Epidermal melanocyte (primary cell): ENCODE results near the gene PGA5.

Source experiments
- DNase-seq: peaks from one replicate; pipeline ENCODE4 v3.0.0; 2011; ENCODE audit warnings: low spot score; ENCODE audit not compliant: insufficient read length

The PGA5 gene

DNA sequence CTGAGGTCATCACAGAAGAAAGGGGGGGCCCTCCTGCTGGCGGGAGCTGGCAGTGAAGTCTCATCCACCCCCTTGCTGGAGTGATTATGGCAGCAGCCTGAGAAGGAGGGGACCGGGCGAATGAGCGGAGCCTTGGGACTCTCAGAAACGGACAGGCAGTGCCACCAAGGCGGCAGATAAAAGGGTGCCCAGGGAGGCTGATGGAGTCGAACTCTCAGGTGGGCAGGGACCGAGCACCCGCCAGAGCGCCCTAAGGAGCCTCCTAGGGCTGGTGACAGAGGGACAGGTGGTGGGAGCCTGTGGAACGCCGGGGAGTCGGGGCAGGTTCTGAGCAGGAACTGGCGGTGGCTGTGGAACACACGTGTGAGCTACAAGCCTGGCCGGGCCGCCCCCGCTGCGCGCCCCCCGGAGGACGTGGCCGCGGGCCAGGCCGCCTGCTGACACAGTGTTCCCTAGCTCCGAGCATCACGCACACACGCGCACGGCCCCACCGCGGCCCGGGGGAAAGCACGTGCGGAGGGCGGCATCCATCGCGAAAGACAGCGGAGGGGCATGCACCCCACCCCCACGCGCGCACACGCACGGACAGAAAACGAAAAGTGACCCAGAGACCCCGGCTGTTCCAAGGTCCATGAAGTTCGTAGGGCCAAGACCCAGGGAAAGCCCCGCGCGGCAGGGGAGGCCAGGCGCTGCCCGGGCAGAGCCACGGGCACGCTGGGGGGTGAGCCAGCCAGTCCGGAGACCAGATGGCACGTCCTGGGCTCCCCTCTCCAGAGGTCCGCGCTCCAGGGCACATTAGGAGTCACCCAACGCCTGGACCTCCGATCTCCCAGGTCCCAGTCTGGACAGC, 53.1 kb downstream of the PGA5 start:
- peak; percentile 52 for DNase-seq

DNA sequence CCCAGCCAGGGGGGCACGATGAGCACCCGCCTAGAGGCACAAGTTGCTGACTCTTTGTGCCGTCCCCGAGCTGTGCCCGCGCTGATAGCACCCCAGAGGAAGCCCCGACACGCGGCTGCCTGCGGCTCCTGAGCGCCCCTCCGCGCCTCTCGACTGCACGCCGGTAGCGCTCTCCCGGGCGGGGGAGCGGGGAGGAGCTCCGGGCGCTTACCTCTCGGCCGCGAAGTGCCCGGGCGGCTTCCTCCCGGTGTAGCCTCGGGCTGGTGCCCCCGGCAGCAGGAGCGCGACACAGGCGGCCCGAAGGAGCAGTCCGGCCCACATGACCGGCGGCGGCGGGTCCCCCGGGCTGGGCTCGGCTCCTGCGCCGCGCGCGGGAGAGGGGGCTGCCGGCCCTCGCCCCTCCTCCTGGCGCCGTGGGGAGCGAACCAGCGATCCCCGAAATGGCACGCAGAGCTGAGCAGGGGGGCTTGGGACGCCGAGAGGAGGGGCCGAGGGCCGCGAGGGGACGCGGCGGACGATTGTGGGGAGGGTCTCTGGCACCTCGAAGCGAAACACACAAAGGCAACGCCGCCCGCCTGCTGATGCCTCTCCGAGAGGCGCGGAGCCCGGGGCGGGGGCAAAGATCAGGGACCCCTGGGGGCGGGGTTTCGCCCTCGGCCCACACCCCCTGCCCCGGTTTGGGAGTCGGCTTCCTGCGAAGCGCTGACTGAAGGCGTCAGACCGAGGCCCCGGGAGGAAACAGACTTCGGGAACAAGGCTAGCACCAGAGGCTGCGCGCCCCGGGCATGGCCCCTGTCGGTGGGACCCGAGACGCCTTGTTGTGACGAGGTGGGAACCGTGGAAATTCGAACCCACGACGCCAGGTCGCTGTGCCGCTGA, 54.0 kb downstream of the PGA5 start, which contains the start of gene VWCE:
Gene VWCE, minus strand, starts transcription at position 600 of the 879 bp plus-strand sequence. Its CDS starts 279 bp downstream, at position 321.
- peak; percentile 30 for DNase-seq

DNA sequence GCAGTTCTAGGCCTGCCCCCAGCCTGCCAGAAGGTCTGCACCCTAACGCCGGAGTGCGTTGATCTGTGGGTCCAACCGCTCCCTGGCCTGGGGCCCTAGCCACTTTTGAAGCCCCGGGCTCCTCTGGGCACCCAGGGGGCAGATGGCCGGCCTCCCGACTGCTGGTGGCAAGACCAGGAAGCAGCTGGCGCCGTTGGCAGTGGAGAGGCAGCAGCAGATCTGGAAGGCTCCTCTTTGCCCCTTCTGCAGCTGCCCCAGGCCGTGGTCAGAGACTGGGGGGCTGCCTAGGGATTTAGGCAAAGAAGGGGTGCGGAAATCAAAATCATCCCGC, 54.6 kb downstream of the PGA5 start:
- no peak for DNase-seq

DNA sequence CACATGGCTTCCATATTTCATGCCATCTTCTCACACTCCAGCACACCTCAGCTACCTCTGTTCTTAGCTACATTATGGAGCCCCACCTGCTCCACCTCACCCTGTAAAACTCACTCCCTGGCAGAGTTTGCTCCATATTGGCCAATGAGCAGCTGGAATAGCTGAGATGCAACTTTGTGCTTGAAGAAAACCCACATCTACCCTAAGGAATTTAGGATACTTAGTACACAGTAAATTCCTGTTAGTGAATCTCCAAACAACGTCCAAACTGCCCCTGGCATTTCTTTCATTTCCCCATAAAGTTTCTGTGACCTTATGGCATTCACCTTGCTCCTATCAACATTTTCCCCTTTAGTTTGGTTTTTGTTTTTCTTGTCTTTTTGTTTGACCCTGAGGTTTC, 56.4 kb downstream of the PGA5 start:
- DNase-seq = peak; percentile 43

DNA sequence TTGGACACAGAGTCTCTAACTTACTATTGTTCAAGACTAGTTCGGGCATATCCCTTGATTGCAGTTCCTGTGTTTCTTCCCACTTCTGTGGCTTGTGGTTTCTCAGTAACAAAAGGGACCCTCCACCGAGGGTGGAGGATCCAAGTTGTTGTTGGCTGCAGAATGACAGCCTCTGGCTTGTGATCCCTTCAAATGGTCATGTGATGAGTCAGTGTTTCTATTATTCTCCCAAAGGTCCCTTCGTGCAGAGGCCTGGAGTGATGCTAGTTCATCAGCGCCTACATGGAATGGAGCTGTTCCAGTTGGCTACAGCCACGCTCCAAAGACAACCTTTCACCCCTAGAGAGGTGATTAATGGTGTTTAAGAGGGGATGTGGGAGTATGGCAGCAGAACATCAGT, 56.8 kb downstream of the PGA5 start:
- DNase-seq = peak; percentile 62

DNA sequence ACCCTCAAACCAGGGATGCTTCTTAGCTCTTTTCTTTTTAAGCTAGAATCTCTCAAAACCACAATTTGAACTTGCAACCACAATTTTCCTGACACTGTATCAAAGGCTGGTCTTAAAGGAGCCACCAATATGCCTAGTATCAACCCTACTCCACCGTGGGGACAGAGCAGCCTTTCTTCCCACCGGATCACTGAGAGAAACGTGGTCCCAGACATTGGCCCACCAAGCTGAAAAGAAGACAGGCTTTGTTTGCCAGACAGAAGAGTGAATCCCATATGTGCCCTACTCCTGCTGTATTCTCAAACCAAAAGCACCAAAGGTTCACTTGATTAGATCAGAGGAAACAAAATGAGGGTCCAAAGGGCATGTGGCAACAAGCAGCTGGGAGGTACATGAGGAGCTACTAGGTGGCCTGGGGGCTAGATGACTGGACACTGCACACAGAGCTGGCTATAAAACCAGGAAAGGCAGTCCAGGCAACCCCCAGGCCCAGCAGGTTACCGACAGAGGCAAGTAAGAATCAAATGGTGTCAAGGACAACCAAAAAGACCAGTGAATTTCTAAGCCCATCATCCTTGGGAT, 57.8 kb downstream of the PGA5 start:
- DNase-seq = no peak
